Cardiac fibroblast (primary cell): ENCODE measurements around the gene MRPL58.

Experiments used
- DNase-seq, 2 donors: peaks; one replicate each; pipeline versions ENCODE4 v3.0.0 to v3.0.0-alpha.2; 2010; ENCODE audit warnings: low read depth in 2 of 2
- H3K4me3 ChIP-seq, 2 donors: replicated peaks in 1 of 2; 1 replicate in 1 of 2; 2 replicates in 1 of 2; pipeline ENCODE4 v1.5.1; 2011; ENCODE audit warnings: low read depth in 2 of 2, low read length in 2 of 2, mild to moderate bottlenecking in 2 of 2, moderate library complexity in 1 of 2
- CTCF ChIP-seq: IDR thresholded peaks from one replicate; pipeline ENCODE4 v1.5.1; 2011; ENCODE audit warnings: low read depth, mild to moderate bottlenecking, low read length, inconsistent platforms

MRPL58 gene

GRCh38 chr17:74987909-74988711, 24.4 kb upstream of the MRPL58 start:
- peak; percentile 76 to 80 for DNase-seq
- peak overlapping the region; percentile 75 to 80 for H3K4me3 ChIP-seq
- peak; percentile 26 for TF ChIP-seq CTCF

GRCh38 chr17:74990581-74991105, 21.8 kb upstream of the MRPL58 start:
- no peak overlapping the region for H3K4me3 ChIP-seq
- DNase-seq = no peak
- TF ChIP-seq CTCF = no peak

- no peak overlapping the region for H3K4me3 ChIP-seq
- DNase-seq = no peak
- no peak for TF ChIP-seq CTCF
These were observed 20.2 kb upstream of the MRPL58 start for GRCh38 chr17:74992223-74992622.

- no peak for TF ChIP-seq CTCF
- no peak overlapping the region for H3K4me3 ChIP-seq
- peak; percentile 57 to 69 for DNase-seq
These were observed 18.0 kb upstream of the MRPL58 start for GRCh38 chr17:74994440-74994839.

- no peak overlapping the region for H3K4me3 ChIP-seq
- TF ChIP-seq CTCF = no peak
- no peak for DNase-seq
These were observed 16.6 kb upstream of the MRPL58 start for GRCh38 chr17:74995847-74996246.

GRCh38 chr17:74998783-74999182, 13.7 kb upstream of the MRPL58 start:
- no peak for TF ChIP-seq CTCF
- no peak overlapping the region for H3K4me3 ChIP-seq
- no peak for DNase-seq
